Stimulated activated CD4-positive, alpha-beta T cell treated with anti-CD3 and anti-CD28 coated beads, Interleukin-4, amount 100 ng/mL, for 48 hours (primary cell): ENCODE data around the gene FAM234A.
"Not testable (repeated sequence)": the region's sequence is repeated elsewhere in the genome, so short reads cannot be mapped to it uniquely, and the experiment has no call there.

Source experiments
- DNase-seq, 2 donors: peaks; one replicate each; pipeline ENCODE4 v3.0.0-alpha.2; 2020; ENCODE audit warnings: low read depth in 2 of 2

Gene FAM234A

GRCh38 chr16:234468-235305 is at the start of gene FAM234A:
Gene FAM234A (plus strand): TSS chr16:234821. CDS start chr16:254414, 19,593 bp downstream.
- peak; percentile 94 to 96 for DNase-seq

GRCh38 chr16:185213-185612 is 49.4 kb upstream of the FAM234A start:
- no peak for DNase-seq

- no peak for DNase-seq
Measured at GRCh38 chr16:185691-186090, 48.9 kb upstream of the FAM234A start.

- DNase-seq: no peak
Measured at GRCh38 chr16:187330-187729, 47.3 kb upstream of the FAM234A start.

- no peak for DNase-seq
Measured at GRCh38 chr16:188674-189073, 45.9 kb upstream of the FAM234A start.

- no peak for DNase-seq
Measured at GRCh38 chr16:189604-190186, 44.9 kb upstream of the FAM234A start.

GRCh38 chr16:191831-192230 is 42.8 kb upstream of the FAM234A start:
- no peak for DNase-seq

GRCh38 chr16:192686-193085 is 41.9 kb upstream of the FAM234A start:
- no peak for DNase-seq

GRCh38 chr16:193441-193840 is 41.2 kb upstream of the FAM234A start:
- DNase-seq: no peak

- no peak for DNase-seq
Measured at GRCh38 chr16:194516-194915, 40.1 kb upstream of the FAM234A start.

GRCh38 chr16:200388-200787 is 34.2 kb upstream of the FAM234A start:
- no peak for DNase-seq

- DNase-seq: no peak
Measured at GRCh38 chr16:203246-203645, 31.4 kb upstream of the FAM234A start.

- DNase-seq: not testable (repeated sequence)
Measured at GRCh38 chr16:204046-204445, 30.6 kb upstream of the FAM234A start.

GRCh38 chr16:209359-209758 is 25.3 kb upstream of the FAM234A start:
- DNase-seq: not testable (repeated sequence)

GRCh38 chr16:211631-212180 is 22.9 kb upstream of the FAM234A start:
- not testable (repeated sequence) for DNase-seq

- no peak for DNase-seq
Measured at GRCh38 chr16:212999-213398, 21.6 kb upstream of the FAM234A start.

- DNase-seq: no peak
Measured at GRCh38 chr16:220021-220420, 14.6 kb upstream of the FAM234A start.

- no peak for DNase-seq
Measured at GRCh38 chr16:228151-228851, 6.3 kb upstream of the FAM234A start.

GRCh38 chr16:228852-229730 is 5.5 kb upstream of the FAM234A start, which contains the start of gene LUC7L:
Gene LUC7L (minus strand): TSS chr16:229449. CDS start chr16:229339, 110 bp downstream.
- peak; percentile 82 to 85 for DNase-seq

GRCh38 chr16:229731-230281 is 4.8 kb upstream of the FAM234A start:
- DNase-seq: no peak

- DNase-seq: not testable (repeated sequence)
Measured at GRCh38 chr16:230351-230750, 4.3 kb upstream of the FAM234A start.
